NCI-H2196 treated with DMSO at 0.1 percent for 48 hours (cell line): ENCODE data around the gene ROBO2.

Experiments
- DNase-seq: peaks from one replicate; lab custom pipeline; 2025; ENCODE audit not compliant: unreplicated experiment; lab: John Stamatoyannopoulos, UW

The ROBO2 gene, protein sequence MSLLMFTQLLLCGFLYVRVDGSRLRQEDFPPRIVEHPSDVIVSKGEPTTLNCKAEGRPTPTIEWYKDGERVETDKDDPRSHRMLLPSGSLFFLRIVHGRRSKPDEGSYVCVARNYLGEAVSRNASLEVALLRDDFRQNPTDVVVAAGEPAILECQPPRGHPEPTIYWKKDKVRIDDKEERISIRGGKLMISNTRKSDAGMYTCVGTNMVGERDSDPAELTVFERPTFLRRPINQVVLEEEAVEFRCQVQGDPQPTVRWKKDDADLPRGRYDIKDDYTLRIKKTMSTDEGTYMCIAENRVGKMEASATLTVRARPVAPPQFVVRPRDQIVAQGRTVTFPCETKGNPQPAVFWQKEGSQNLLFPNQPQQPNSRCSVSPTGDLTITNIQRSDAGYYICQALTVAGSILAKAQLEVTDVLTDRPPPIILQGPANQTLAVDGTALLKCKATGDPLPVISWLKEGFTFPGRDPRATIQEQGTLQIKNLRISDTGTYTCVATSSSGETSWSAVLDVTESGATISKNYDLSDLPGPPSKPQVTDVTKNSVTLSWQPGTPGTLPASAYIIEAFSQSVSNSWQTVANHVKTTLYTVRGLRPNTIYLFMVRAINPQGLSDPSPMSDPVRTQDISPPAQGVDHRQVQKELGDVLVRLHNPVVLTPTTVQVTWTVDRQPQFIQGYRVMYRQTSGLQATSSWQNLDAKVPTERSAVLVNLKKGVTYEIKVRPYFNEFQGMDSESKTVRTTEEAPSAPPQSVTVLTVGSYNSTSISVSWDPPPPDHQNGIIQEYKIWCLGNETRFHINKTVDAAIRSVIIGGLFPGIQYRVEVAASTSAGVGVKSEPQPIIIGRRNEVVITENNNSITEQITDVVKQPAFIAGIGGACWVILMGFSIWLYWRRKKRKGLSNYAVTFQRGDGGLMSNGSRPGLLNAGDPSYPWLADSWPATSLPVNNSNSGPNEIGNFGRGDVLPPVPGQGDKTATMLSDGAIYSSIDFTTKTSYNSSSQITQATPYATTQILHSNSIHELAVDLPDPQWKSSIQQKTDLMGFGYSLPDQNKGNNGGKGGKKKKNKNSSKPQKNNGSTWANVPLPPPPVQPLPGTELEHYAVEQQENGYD (N-terminal part only)

DNA sequence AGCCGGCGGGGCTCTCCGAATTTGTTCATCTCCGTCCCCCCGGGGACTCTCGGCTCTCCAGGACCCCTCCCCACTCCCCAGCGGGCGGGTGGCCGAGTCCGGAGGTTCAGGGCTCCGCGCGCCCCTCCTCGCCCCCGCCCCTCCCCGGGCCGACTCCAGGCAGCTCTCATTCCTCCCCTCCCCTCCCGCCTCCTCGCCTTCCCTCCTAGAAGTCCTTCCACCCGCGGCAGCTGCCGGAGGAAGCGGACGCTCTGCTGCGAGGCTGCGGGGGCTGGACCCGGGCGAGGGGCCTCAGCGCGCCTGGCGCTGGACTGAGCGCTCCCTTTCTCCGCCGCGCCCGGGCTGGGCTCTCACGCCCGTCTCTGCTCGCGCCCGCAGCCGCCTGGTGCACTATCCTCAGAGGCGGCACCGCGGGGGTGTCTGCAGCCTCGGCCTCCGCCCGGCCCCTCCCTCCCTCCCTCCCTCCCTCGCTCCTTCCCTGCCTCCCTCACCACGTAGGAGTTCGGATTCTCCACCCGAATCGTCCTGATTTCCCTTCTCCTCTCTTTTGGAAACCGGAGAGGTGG lies at the start of gene ROBO2:
ROBO2 (plus strand) TSS at position 494 of the 566 bp plus-strand sequence. CDS start 687 bp downstream, outside the sequence.
- no peak for DNase-seq

DNA sequence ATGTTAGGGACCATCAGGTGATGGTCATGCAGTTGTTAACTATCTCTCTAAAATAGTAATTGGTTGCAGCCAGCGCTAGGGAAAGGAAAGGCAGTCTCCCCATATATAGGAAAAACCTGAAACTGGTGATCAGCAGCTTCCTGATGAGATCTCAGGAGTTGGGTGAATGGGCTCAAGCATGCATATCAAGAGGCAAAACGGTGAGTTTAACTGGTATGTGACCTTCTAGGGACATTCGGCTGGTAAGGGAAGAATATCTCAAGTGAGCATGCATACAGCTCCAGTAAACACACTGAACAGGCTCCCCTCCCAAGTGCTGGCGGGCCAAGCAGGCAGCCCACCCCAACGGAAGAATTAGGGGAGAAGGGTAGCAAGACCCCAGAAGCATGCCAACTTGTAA lies 49.3 kb upstream of the ROBO2 start:
- no peak for DNase-seq

DNA sequence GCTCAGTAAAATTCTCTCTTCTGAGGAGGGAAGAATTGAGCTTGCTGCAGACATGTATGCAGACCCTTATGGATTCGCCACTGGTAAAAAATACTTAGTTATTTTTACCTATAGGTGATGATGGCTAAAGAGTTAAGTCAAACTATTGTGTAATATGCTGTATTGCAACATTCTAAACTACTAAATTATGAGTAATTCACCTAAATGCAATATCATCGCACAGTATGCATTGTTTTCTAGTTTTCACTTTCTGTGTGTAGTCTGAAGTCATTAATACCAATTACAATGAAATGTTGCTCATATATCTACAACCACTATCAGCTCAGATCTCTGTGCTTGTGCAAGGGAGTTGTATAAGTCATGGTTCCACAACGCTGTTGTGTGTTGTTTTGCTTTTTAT lies 48.7 kb upstream of the ROBO2 start:
- no peak for DNase-seq

DNA sequence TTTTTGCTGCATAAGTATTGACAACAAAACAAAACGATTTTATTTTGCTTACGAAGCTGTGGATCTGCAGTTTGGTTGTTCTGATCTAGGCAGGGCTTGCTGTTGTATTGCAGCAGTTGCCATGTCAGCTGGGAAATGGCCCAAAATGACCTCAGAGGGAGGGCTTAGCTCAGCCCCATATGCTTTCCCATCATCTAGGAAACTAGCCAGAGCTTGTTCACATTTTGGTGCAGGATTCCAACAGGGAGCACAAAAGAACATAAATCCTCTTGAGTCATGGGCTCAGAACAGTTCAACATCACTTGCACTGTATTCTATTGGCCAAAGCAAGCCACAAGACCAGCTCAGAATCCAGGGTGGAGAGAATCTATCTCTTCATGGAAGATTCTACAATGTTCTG lies 42.2 kb upstream of the ROBO2 start:
- no peak for DNase-seq

DNA sequence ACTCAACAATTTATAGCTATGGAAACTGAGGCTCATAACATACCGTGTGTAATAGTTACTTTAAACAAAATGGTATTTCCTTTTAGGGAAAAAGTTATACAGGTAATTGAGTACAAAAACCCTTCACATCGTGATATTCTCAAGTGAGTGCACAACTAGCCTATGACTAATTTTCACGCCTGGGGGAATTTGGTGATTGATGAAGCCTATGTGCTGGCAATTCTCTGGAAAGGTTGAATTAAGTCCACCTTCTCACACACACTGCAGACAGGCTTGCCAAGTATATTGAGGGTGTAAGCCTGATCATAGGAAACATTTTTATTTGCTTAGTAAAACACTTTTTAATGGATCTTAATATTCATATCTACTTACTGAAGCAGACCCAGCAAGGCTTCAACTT lies 41.3 kb upstream of the ROBO2 start:
- no peak for DNase-seq

DNA sequence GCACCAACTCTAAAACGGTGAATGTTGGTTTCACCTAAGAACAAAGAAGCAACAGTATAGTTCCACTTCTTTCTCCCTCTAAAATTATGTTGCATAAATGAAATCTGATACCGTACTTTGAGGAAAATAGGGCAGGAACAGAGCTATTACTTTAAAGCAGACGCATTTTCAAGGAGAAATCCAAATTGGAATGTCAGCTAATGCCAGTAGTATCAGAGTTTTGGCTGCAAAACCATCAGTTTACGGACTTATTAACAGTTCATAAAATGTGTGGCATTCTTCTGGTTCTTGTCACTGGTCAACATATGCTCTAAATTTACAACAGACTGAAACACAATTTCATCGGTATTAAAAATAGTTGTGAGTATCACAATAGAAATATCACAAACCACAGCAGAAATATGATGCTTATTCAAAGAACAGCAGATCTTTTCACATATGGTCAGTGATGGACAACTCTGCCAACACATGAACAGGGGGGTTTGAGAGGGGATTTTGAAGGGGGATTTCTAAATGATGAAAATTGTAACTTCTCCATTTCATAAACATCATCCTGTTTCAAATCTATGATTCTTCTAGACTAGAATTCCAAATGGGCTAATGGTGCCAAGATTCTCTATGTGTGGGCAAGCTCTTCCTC lies 38.7 kb upstream of the ROBO2 start:
- DNase-seq, result no peak

DNA sequence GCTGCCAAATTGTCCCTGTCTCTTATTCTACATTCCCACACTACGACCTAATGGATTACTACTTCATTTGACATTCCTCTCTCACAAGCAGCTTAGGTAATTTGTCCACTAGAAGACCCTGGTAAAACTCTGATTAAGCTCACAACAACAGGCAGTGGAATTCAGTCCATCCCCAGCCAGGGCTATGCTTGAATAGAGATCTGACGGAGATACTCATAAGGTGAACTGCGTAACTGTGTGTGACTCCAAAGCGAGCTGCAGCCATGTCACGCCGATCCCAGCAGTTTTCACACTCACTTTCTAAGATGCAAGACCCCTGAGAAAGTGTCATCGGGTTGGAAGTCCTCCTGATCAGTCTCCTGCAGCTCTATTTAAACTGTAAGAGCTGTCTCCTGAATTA lies 25.7 kb upstream of the ROBO2 start:
- no peak for DNase-seq

DNA sequence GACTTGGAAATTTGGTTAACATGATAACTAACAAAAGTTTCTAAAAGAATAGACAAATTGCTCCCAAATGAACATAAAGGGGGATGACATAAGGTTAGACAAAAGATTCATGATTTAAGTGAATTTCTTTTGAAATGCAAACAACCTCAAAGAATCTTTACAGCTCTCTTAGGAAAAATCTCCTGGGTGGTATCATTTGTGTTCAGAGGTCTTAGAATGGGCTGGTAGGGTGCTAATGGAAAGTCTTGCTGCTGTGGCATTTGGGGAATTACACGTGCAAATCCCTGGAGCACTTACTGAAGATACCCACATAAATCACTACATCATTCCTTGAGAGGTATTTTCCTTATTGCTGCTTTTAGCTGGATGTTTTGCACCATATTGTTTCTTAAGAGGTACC lies 14.4 kb upstream of the ROBO2 start:
- DNase-seq, result no peak

DNA sequence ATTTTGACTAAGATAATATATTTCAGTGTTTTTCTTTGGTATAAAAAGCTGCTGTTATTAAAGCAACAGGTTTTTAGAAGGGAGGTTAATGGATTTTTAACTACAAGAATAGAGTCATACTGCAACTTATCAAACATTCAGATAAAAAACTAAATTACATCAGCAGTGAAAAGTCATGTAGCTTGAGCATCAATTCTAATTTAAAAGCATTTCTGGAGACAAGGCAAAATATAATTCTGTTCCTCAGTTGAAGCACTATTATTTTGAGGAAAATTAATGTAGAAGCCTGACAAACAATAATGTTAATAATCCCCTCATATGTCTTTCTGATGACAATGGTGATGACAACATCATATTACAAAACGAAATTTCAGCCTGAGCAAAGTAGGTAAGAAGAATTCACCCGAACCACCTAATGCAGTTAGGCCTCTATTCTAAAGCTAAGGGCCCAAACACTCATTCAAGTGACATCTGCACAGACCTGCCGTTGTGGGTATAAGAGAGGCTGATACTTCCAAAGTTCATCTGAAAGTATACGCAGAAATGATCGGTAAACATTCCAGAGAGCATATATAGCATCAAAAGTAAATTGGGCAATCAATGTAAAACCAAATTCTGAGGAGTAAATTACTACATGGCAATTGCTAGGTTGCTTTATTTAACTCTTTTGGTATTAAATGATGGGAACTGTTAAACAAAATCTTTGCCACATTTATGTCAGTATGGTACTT lies 12.8 kb upstream of the ROBO2 start:
- DNase-seq, result no peak

DNA sequence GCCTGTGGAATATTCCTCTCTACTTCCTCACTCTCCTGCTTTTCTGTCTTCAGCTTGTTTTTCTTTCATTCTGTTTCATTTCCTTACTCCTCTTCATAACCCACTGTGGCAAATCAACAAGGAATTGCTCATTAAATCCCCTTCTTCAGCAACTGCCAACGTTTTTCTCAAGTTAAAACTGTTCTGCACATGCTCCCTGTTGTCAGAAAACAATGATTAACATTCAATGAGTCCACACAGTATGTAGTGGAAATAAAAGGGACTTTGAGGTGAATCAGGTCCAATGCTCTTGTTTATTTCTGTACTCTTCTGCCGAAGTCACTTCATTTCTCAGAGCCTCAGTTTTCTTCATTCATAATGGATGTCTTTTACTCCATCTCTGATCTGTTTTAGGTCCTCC lies 11.9 kb upstream of the ROBO2 start:
- no peak for DNase-seq

DNA sequence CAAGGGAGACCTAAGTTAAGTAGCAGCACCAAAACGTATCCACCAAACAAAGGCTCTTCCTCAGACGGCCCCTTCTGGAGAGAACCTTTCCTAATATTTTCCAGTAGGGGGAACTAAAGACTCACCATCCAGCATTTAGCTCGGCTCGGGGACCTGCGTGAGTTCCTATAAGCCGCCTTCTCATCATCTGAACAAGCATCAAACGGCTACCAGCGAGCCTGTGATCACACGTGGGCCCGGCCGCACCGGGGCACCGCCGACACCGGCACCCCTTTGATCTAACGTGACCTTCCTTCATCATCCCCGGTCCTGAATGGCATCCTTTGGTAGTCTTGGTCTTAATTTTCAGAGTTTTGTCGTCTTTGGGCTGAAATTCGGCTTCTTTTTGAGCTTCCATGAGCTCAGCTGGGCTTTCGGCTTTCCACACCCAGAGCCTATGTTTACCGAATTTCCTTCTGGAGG lies 1.4 kb upstream of the ROBO2 start:
- peak; percentile 15 for DNase-seq

DNA sequence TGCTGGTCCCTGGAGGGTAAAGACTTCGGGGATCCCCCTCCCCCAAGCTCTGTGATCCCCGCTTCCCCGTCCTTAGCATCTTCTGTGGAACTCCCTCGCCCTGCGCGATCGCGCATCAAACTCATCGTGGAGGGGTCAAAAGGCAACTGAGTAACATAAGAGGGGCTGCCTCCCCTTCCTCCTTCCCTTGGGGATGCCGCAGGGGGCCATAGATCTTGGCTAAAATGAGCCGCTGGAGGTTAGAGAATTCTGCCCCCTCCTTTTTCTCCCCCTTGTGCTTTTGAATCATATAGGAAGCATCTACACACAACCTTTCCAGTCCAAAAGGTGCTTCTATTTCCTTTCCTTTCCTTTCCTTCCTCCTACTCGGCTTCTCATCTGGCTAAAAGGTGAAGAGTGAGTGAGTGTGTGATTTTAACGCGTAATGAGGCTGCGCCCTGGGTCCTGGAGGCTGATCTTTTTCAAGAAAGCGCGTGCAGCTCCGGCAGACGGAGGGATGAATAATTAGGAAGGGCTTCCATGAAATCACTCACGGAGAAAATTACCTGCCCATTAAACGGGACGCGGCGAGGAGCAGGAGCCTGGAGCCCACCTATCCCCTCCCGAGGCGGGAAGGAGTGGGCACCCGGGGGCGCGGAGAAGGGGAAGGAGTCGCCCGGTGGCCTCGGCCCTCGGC lies 831 bp upstream of the ROBO2 start:
- DNase-seq, result no peak

DNA sequence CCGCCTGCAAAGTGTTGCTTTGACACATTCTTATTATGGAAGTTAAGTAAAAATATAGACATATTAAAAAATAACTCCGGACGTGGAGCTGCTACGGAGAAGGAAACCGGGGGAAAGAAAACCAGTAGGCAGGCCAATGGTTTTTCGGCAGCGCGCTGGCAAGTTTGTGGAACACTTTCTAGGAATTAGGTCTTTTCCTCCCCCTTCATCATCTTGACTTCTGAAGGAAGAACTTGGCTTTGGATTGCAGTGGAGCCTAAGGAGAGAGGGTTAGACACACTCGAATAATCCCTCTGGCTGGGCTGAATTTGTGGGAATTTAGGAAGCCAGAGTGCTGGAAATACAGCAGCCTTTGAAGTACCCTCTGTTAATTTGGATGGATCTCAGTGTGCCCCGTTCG lies 317 bp downstream of the ROBO2 start:
- DNase-seq, result no peak

DNA sequence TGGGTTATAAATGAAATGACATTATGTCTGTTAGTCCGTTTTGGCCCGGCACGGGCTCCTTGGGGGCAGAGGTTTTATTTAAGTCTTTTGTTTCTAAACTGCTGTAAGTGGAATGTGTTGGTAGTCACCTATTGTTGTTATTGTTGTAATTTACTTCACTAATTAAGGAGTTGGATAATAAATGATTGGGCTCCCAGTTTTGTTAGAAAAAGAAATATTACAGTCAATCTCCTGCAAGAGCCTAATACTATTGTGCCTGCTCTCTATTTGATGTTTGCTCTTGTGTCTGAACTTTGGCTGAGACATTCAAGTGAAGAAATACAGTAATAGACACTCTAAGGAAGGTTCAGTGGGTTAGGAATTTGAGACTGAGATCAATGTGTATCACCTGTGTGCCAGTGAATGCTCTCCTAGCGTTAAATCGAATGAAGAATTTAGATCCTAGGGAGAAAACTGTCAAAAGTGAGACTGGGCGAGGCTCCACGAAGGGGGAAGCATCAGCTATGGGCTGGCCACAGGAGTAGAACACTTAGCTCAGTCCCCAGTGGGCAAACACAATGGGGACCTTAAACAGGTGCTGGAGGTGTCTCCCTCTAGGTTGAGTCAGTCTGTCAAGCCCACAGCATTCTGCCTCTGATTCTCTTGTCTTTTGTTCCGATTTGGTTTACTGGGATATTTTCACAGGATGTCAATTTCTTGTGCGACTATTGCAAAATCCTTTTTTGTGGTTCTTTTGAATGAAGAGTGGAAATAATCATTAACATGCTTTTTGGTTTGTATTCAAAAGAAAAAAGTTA lies 1.2 kb downstream of the ROBO2 start:
- DNase-seq, result no peak

DNA sequence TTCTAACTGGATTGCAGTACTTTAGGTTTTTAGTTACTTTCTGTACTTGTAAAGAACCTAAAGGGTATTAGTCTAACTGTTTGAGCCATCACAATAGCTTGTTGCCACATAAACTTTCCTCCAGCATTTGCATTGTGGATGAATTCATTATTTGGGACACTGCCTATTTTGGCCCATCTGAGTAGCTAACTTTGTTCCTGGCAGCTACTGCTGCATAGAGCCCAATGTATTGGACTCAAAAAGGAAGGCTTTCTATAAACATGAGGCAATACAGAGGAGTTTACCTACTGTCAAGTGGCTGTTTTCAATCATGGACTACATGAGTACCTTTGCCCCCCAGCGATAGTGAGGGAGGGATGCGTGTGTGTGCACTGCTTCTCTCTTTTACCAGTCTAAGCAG lies 1.9 kb downstream of the ROBO2 start:
- DNase-seq, result no peak

DNA sequence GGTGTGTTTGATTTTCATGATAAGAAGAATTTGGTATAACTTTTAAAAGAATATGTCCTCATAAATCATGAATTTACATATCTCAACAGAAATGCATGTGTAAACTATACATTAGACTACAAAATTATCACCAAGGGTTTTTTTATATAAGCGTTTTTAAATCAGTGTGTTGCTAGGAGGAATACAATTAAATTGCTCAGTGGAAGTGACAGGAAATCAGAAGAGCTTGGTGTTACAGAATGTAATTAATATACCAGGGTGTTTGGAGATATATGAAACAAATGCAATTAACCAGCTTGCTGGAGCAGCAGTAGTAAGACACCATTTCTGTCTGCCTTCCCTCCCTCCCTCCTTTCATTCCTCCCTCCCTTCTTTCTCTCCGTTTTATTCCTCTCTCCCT lies 2.4 kb downstream of the ROBO2 start:
- DNase-seq, result no peak

DNA sequence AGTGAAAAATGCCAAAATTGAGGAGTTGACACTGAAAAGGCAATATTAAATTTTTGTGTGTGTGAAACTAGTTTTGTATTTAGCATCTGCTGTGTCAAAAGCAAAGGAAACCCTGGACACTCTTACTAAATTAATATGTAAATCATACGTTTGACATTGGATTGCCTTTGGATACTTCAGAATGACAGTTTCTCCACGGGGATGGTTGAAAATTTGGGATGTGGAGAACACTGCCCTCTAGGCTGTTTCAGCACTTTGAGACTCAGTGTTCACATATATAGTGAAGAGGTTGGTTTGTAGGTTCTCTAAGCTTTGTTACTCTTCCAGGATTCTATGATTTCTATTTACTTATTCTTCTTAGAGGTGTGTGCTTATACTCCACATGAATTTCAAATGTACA lies 3.0 kb downstream of the ROBO2 start:
- no peak for DNase-seq

DNA sequence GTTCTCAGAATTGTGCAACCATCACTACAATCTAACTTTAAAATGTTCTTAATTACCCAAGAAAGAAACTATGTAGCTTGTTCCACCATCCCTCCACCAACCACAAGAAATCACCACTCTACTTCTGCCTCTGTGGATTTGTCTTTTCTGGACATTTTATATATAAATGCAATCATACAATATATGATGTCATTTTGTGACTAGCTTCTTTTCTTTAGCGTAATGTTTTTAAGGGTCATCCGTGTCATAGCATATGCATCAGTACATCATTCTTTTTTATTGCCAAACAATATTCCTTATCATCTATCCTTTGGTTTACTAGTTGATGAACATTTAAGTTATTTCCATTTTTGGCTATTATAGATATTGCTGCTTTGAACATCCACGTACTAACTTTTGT lies 5.8 kb downstream of the ROBO2 start:
- no peak for DNase-seq

DNA sequence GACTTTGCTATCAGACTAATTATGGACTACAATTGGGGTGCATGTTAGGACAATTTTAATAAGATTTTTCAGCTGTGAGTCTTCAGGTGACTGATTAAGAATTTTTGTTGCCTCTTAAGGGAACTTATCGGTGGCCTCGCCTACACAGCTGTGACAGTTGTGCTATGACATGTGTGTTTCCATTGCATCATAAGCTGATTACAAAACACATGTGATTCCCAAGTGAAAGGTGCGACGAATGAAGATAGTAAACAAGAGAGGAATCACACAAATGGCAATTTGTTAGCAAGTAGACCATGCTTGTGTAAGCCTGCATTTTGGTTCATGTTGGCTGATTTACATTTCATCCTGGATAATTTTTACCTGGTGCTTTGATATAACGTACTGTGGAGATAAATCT lies 8.3 kb downstream of the ROBO2 start:
- DNase-seq, result no peak
